Measurements from ENCODE around the gene UBE2D4.
A peak's percentile ranks its signal among the peaks of the same experiment; 100 is the strongest.

UBE2D4 gene

GRCh38 chr7:43925984-43926797, at the start of gene UBE2D4:
Gene UBE2D4 (plus strand): TSS chr7:43926436. CDS start chr7:43926533, 97 bp downstream.
- H3K27ac Mint-ChIP-seq: peak within 1 kb of the TSS; percentile 98
- peaks cover 7% of the 10 kb centered on the region for H3K36me3 Mint-ChIP-seq
- peak within 1 kb of the TSS; percentile 83 for H3K4me3 Mint-ChIP-seq
- H3K4me1 Mint-ChIP-seq: peaks cover 33% of the 10 kb centered on the region
- H3K9me3 Mint-ChIP-seq: no peaks in the 10 kb centered on the region
- DNase-seq: peak; percentile 92
- H3K27me3 Mint-ChIP-seq: no peaks in the 10 kb centered on the region
- CTCF ChIA-PET: interaction anchor here (1.2 kb wide), 1 partner anchor 17 kb away, joined by 3 read pairs; no protein-coding TSS in a partner anchor

- no peaks in the 10 kb centered on the region for H3K4me1 Mint-ChIP-seq
- H3K4me3 Mint-ChIP-seq: no peak overlapping the region
- CTCF ChIA-PET: interaction anchor here (0.5 kb wide), 1 partner anchor 33 kb away, joined by 3 read pairs; no protein-coding TSS in a partner anchor
- H3K36me3 Mint-ChIP-seq: peaks cover 56% of the 10 kb centered on the region
- no peak overlapping the region for H3K27ac Mint-ChIP-seq
- DNase-seq: no peak
- H3K9me3 Mint-ChIP-seq: no peaks in the 10 kb centered on the region
- H3K27me3 Mint-ChIP-seq: no peaks in the 10 kb centered on the region
Observed at GRCh38 chr7:43876976-43877745, 49.1 kb upstream of the UBE2D4 start.

DNA sequence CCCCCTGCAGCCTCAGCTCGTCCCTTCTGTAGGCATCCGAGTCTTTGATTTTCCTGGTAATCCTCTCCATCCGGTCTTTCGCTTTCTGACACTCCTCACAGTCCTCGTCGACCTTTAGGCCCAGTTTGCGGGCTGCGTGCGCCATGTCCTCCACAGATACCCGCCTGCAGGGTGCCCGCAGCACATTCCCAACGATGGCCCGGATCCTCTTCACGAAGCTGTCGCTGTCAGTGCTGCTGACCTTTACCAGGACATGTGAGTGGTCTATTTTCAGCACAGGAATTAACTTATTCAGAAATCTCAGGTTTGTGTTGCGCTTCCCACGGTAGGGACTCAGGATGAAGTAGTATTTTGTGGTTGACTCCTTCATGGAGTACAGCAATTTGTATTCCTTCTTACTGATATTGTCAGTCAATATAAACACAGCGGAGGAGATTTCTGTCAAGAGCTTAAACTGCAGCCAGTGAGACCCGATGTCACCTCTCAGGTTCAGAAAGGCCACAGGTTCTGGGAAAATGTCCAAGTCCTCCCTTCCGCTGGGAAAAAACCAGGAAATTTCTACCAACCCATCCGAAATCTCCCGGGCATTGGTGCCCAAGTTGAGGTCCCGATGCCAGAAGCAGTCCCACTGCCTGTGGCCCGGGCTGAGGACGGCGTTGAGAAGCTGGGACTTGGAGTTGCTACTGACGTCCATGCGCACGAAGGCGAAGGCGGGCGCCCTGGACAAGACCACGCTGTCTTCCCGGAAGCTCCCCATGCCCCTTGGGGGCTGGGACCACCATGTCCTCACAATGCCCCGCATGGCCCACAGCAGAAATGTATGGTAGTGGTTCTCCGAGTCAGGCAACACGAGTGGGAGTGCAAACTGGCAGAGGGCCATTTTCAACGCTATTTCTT, 48.0 kb upstream of the UBE2D4 start:
- H3K27ac Mint-ChIP-seq: no peak overlapping the region
- H3K27me3 Mint-ChIP-seq: no peaks in the 10 kb centered on the region
- DNase-seq: no peak
- H3K4me1 Mint-ChIP-seq: no peaks in the 10 kb centered on the region
- CTCF ChIA-PET: no interaction called here
- H3K4me3 Mint-ChIP-seq: no peak overlapping the region
- H3K36me3 Mint-ChIP-seq: peaks cover 58% of the 10 kb centered on the region
- H3K9me3 Mint-ChIP-seq: no peaks in the 10 kb centered on the region

- CTCF ChIA-PET: no interaction called here
- H3K4me3 Mint-ChIP-seq: no peak overlapping the region
- H3K27ac Mint-ChIP-seq: no peak overlapping the region
- no peaks in the 10 kb centered on the region for H3K4me1 Mint-ChIP-seq
- no peak for DNase-seq
- H3K9me3 Mint-ChIP-seq: no peaks in the 10 kb centered on the region
- no peaks in the 10 kb centered on the region for H3K27me3 Mint-ChIP-seq
- peaks cover 60% of the 10 kb centered on the region for H3K36me3 Mint-ChIP-seq
Observed at GRCh38 chr7:43878867-43879266, 47.4 kb upstream of the UBE2D4 start.

DNA sequence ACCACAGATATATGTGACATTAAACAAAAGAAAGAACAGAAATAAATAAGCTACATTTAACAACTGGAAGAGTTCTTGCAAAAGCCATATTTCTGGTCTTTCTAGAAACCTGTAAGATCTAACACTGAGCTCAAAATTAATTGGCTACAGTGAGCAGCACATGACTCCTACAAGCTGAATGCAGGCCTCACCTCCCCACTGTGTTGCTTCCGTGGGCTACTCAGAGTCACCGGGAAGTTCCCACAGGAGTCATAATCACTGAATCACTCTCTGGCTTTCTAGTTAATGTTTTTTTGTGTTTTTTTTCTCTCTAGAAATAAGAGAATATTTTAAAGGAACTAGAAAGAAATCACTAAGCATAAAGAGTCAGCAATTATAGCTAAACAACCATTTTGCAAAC, 46.8 kb upstream of the UBE2D4 start:
- Mint-ChIP-seq H3K27ac (peak overlapping the region; percentile 11), H3K4me3 (no peak overlapping the region), H3K27me3 (no peaks in the 10 kb centered on the region), H3K4me1 (no peaks in the 10 kb centered on the region), H3K9me3 (no peaks in the 10 kb centered on the region), H3K36me3 (peaks cover 62% of the 10 kb centered on the region)
- CTCF ChIA-PET: no interaction called here
- no peak for DNase-seq

DNA sequence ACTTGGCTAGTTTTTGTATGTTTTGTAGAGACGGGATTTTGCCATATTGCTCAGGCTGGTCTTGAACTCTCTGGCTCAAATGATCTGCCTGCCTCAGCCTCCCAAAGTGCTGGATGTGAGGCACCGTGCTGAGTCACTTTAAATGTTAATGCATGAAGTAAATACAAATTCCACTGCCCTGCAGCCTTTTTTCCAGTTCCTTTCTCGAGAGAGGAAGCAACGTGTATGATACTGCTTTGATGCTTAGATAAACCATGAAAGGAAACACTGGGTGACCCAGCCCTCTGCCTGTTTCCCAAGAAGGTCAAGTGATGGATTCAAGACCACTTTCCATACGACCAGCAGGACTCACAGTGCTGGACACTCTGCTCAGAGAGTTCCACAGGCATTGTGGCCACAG, 45.6 kb upstream of the UBE2D4 start:
- H3K27ac Mint-ChIP-seq: no peak overlapping the region
- H3K4me3 Mint-ChIP-seq: no peak overlapping the region
- CTCF ChIA-PET: no interaction called here
- H3K36me3 Mint-ChIP-seq: peaks cover 59% of the 10 kb centered on the region
- H3K27me3 Mint-ChIP-seq: no peaks in the 10 kb centered on the region
- no peaks in the 10 kb centered on the region for H3K4me1 Mint-ChIP-seq
- no peaks in the 10 kb centered on the region for H3K9me3 Mint-ChIP-seq
- DNase-seq: no peak

DNA sequence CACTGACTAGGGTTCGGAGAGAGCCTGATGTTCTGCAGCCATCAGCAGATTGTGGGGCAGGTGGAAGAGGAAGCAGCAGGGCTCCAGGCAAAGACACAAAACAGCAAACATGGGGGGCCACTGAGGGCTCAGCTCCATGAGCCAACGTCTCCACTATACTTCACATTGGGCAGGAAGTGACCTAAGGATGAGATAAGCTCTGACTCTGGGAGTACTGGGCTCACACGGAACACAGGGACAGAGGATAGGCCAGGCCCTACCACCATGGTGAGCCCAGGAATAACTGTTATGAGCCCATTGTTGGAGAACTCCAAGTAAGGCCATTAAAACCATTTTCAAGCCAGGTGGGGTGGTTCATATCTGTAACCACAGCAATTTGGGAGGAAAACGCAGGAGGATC, 42.0 kb upstream of the UBE2D4 start:
- CTCF ChIA-PET: no interaction called here
- Mint-ChIP-seq H3K27ac (no peak overlapping the region), H3K4me1 (peaks cover 7% of the 10 kb centered on the region), H3K9me3 (no peaks in the 10 kb centered on the region), H3K27me3 (no peaks in the 10 kb centered on the region), H3K4me3 (no peak overlapping the region), H3K36me3 (peaks cover 34% of the 10 kb centered on the region)
- DNase-seq: no peak

DNA sequence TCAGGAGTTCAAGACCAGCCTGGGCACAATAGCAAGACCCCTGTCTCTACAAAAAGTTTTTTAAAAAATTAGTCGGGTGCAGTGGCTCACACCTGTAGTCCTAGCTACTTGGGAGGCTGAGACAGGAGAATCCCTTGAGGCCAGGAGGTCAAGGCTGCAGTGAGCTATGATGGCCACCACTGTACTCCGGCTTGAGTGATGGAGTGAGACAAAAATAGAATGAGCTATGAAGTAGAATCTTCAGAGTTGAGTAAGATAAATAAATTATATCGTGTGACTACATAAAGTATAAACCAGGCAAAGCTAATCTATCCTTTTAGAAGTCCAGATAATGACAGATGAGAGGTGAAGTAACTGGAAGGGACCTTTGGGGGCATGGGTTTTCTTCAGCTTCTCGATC, 41.6 kb upstream of the UBE2D4 start:
- H3K36me3 Mint-ChIP-seq: peaks cover 32% of the 10 kb centered on the region
- no peak overlapping the region for H3K4me3 Mint-ChIP-seq
- H3K27ac Mint-ChIP-seq: no peak overlapping the region
- no peak for DNase-seq
- CTCF ChIA-PET: no interaction called here
- peaks cover 11% of the 10 kb centered on the region for H3K4me1 Mint-ChIP-seq
- no peaks in the 10 kb centered on the region for H3K9me3 Mint-ChIP-seq
- no peaks in the 10 kb centered on the region for H3K27me3 Mint-ChIP-seq

- Mint-ChIP-seq H3K36me3 (peaks cover 18% of the 10 kb centered on the region), H3K9me3 (no peaks in the 10 kb centered on the region), H3K4me3 (no peak overlapping the region), H3K27ac (no peak overlapping the region), H3K4me1 (peaks cover 35% of the 10 kb centered on the region), H3K27me3 (no peaks in the 10 kb centered on the region)
- CTCF ChIA-PET: no interaction called here
- DNase-seq: no peak
Observed at GRCh38 chr7:43888993-43889945, 37.0 kb upstream of the UBE2D4 start.

- no peaks in the 10 kb centered on the region for H3K9me3 Mint-ChIP-seq
Observed at GRCh38 chr7:43890468-43890867, 35.8 kb upstream of the UBE2D4 start.

GRCh38 chr7:43891069-43891955, 34.9 kb upstream of the UBE2D4 start:
- CTCF ChIA-PET: no interaction called here
- peaks cover 35% of the 10 kb centered on the region for H3K4me1 Mint-ChIP-seq
- H3K36me3 Mint-ChIP-seq: peaks cover 25% of the 10 kb centered on the region
- no peaks in the 10 kb centered on the region for H3K9me3 Mint-ChIP-seq
- DNase-seq: no peak
- H3K4me3 Mint-ChIP-seq: no peak overlapping the region
- H3K27me3 Mint-ChIP-seq: no peaks in the 10 kb centered on the region
- H3K27ac Mint-ChIP-seq: no peak overlapping the region

More at GRCh38 chr7:43890468-43890867, 35.8 kb upstream of the UBE2D4 start:
- H3K4me1 Mint-ChIP-seq: peaks cover 35% of the 10 kb centered on the region
- no peak for DNase-seq
- H3K4me3 Mint-ChIP-seq: no peak overlapping the region
- CTCF ChIA-PET: no interaction called here
- H3K27ac Mint-ChIP-seq: no peak overlapping the region
- peaks cover 23% of the 10 kb centered on the region for H3K36me3 Mint-ChIP-seq
- no peaks in the 10 kb centered on the region for H3K27me3 Mint-ChIP-seq

DNA sequence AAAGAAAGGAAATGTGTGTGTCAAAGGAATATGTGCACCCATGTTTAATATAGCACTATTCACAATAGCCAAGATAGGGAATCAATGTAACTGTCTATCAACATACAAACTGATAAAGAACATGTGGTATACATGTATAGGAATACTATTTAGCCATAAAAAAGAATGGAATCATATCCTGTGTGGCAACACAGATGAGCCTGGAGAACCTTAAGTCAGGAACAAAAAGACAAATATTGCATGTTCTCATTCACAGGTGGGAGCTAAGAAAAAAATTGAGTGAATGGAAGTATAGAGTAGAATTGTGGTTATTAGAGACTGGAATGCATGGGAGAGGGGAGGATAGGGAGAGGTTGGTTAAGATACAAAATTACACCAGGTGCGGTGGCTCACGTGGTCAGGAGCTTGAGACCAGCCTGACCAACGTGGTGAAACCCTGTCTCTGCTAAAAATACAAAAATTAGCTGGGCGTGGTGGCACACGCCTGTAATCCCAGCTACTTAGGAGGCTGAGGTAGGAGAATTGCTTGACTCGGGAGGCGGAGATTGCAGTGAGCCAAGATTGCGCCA, 30.3 kb upstream of the UBE2D4 start:
- no peak for DNase-seq
- Mint-ChIP-seq H3K9me3 (no peaks in the 10 kb centered on the region), H3K27ac (no peak overlapping the region), H3K4me1 (peaks cover 20% of the 10 kb centered on the region), H3K27me3 (no peaks in the 10 kb centered on the region), H3K4me3 (no peak overlapping the region), H3K36me3 (peaks cover 26% of the 10 kb centered on the region)
- CTCF ChIA-PET: no interaction called here
